ENCODE results near the gene AP1B1.

DNA sequence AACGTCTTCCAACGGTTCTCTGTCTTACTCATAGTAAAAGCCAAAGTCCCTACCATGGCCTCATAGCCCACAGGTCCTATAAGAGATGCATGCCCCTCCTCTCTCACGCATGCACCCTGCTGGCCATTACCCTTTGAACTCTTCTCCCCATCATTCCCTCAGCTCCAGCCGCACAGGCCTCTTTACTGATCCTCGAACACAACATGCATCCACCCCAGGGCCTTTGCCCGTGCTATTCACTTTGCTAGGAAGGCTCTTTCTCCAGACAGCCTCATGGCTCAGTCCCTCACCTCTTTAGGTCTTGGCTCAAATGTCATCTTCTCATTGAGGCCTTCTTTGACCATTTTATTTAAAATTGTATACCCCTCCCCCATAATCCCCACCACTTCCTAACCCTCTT is 7.5 kb downstream of the AP1B1 start:
- no peak for TF ChIP-seq CTBP1 (IDR thresholded peaks at IDR 0.05; ENCODE audit: borderline replicate concordance)
- TF ChIP-seq, protein P1, sequence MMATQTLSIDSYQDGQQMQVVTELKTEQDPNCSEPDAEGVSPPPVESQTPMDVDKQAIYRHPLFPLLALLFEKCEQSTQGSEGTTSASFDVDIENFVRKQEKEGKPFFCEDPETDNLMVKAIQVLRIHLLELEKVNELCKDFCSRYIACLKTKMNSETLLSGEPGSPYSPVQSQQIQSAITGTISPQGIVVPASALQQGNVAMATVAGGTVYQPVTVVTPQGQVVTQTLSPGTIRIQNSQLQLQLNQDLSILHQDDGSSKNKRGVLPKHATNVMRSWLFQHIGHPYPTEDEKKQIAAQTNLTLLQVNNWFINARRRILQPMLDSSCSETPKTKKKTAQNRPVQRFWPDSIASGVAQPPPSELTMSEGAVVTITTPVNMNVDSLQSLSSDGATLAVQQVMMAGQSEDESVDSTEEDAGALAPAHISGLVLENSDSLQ (IDR thresholded peaks at IDR 0.05): no peak
- TF ChIP-seq SP1 (IDR thresholded peaks at IDR 0.05): no peak
- TF ChIP-seq ZNF384 (IDR thresholded peaks at IDR 0.05): no peak
- no peak for TF ChIP-seq FOXK2 (IDR thresholded peaks at IDR 0.05)
- no peak for TF ChIP-seq FOXA1 (IDR thresholded peaks at IDR 0.05)

All from HEK293T (cell line).